Measurements from ENCODE around the gene FUT7. TPM values are rescaled to one million over a fixed set of nuclear protein-coding genes. Genes with fewer than 3 reads are reported as not detected.
A peak's percentile ranks its signal among the peaks of the same experiment; 100 is the strongest.
"Not testable (repeated sequence)": the region's sequence is repeated elsewhere in the genome, so short reads cannot be mapped to it uniquely, and the experiment has no call there.

FUT7 gene
- total and polyA plus RNA-seq, 2 donors from 2014 or later, result 0.60 TPM; not detected in 1

DNA sequence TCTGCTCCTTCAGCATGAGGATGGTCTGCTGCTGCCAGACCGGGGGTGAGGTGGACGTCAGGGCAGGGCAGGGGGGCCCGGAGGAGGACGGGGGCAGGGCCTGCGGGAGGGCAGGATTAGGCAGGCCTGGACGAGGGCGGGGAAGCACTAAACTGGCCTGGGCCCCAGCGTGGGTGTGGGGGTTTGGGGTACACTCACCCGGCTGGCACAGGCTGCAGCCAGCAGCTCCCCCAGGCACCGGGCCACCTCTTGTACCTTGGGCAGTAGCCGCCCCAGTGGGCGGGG, 32.9 kb upstream of the FUT7 start:
- Histone ChIP-seq H3K27ac (ENCODE audit: low read depth in 2 of 2, low read length in 2 of 2) (no peak overlapping the region), H3K4me3 (ENCODE audit: low read length in 3 of 3) (no peak overlapping the region), H3K36me3 (ENCODE audit: control insufficient read depth in 2 of 3, insufficient read depth in 3 of 3, low read length in 3 of 3) (no peaks in the 10 kb centered on the region), H3K9ac (ENCODE audit: low read length in 3 of 3) (no peak overlapping the region), H3K9me3 (ENCODE audit: control insufficient read depth in 2 of 3, insufficient read depth in 1 of 3, low read length in 3 of 3) (no peaks in the 10 kb centered on the region), H3K4me1 (ENCODE audit: control insufficient read depth in 2 of 3, insufficient read depth in 2 of 3, low read depth in 1 of 3, low read length in 3 of 3) (peaks cover 0 to 4% (median 0%) of the 10 kb centered on the region in 3 donors), H3K27me3 (ENCODE audit: control insufficient read depth, insufficient read depth, low read length) (no peaks in the 10 kb centered on the region)
- TF ChIP-seq, protein P1, sequence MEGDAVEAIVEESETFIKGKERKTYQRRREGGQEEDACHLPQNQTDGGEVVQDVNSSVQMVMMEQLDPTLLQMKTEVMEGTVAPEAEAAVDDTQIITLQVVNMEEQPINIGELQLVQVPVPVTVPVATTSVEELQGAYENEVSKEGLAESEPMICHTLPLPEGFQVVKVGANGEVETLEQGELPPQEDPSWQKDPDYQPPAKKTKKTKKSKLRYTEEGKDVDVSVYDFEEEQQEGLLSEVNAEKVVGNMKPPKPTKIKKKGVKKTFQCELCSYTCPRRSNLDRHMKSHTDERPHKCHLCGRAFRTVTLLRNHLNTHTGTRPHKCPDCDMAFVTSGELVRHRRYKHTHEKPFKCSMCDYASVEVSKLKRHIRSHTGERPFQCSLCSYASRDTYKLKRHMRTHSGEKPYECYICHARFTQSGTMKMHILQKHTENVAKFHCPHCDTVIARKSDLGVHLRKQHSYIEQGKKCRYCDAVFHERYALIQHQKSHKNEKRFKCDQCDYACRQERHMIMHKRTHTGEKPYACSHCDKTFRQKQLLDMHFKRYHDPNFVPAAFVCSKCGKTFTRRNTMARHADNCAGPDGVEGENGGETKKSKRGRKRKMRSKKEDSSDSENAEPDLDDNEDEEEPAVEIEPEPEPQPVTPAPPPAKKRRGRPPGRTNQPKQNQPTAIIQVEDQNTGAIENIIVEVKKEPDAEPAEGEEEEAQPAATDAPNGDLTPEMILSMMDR (IDR thresholded peaks at IDR 0.05; ENCODE audit: borderline replicate concordance, extremely low read depth, insufficient read depth), result no peak
- intact Hi-C loops (cut with DNase I), result no loop called here
- FAIRE-seq, result no peak
- DNase-seq, result no peak

DNA sequence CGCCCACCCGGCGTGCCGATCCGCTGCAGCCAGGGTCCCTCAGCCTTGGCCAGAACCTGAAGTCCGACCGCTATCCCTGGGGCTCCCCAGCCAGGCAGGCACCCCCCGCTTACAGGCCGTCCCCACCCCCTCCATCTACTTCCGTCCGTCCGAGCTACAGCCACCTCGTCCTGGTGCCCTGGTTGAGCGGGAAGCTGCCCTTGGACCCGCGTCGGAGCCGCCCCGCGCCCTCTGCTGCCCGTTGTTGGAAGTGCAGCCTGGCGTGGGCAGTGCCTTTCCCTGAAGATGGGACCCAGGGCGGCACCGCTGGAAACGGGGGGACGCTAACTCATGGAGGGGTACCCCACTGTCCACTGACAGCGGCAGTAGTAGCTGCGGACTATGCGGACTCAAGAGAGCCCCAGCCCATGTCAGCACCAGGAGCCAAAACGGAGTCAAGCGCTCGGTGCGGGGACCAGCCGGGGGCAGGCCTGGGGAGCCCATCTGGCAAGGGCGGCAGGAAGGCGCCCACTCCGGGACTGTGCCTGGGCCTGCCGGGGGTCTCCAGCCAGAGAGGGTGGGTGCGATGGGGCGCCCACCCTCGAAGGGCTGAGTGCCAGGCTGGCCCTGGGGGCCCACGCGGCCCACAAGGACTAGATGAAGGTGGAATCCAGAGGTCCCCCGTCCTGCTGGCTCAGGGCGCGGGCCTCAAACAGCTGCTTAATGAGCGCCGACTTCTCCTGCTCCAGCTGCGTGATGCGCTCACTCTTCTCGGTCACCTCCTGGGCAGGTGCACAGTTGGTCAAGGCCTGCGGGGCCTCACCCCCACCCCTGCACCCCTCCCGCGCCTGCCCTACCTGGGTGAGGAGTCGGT, 32.4 kb upstream of the FUT7 start:
- no peak overlapping the region for H3K27ac ChIP-seq (ENCODE audit: low read depth in 2 of 2, low read length in 2 of 2)
- TF ChIP-seq, protein P1 (IDR thresholded peaks at IDR 0.05; ENCODE audit: borderline replicate concordance, extremely low read depth, insufficient read depth), result peak; percentile 96
- intact Hi-C loops (cut with DNase I), result no loop called here
- no peaks in the 10 kb centered on the region for H3K9me3 ChIP-seq (ENCODE audit: control insufficient read depth in 2 of 3, insufficient read depth in 1 of 3, low read length in 3 of 3)
- no peak overlapping the region for H3K9ac ChIP-seq (ENCODE audit: low read length in 3 of 3)
- H3K27me3 ChIP-seq (ENCODE audit: control insufficient read depth, insufficient read depth, low read length), result no peaks in the 10 kb centered on the region
- FAIRE-seq (no peak), DNase-seq (peak in 2 of 5 donors; percentile 60 to 61)
- no peaks in the 10 kb centered on the region for H3K36me3 ChIP-seq (ENCODE audit: control insufficient read depth in 2 of 3, insufficient read depth in 3 of 3, low read length in 3 of 3)
- H3K4me1 ChIP-seq (ENCODE audit: control insufficient read depth in 2 of 3, insufficient read depth in 2 of 3, low read depth in 1 of 3, low read length in 3 of 3), result peaks cover 0 to 4% (median 0%) of the 10 kb centered on the region in 3 donors
- no peak overlapping the region for H3K4me3 ChIP-seq (ENCODE audit: low read length in 3 of 3)

DNA sequence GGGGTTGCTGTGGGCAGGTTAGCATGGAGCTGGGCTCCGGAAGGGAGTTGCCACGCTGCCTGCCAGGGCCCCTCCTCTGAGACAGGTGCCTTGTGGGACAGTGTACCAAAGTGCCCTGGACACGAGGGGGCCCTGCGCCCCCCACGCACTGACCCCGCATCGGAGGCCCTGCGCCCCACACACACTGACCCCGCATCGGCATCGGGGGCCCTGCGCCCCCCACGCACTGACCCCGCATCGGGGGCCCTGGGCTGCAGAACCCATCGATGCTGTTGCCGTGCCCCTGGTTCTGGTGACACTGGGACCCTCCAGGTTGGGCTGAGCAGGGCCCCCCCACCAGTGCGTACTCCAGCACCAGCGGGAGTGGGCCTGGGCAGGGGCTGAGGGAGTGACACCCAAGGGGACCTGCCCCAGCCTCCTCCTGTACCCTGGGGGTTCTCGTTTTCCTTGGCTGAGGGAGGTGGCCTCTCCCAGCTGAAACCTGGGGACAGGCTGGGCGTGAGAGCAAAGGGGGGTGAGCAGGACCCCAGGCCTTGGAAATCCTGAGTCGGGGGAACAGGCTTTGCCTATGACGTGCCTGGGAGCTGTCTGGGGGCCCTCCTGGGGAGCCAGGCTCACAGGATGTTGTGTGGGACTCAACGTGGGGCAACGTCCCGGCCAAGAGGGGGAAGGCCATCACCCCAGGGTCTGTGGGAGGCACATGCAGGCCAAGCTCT, 31.6 kb upstream of the FUT7 start:
- no peak overlapping the region for H3K4me3 ChIP-seq (ENCODE audit: low read length in 3 of 3)
- no peak for DNase-seq
- no peaks in the 10 kb centered on the region for H3K27me3 ChIP-seq (ENCODE audit: control insufficient read depth, insufficient read depth, low read length)
- no peak overlapping the region for H3K9ac ChIP-seq (ENCODE audit: low read length in 3 of 3)
- no peaks in the 10 kb centered on the region for H3K36me3 ChIP-seq (ENCODE audit: control insufficient read depth in 2 of 3, insufficient read depth in 3 of 3, low read length in 3 of 3)
- intact Hi-C loops (cut with DNase I), result no loop called here
- FAIRE-seq, result no peak
- peaks cover 0 to 4% (median 0%) of the 10 kb centered on the region in 3 donors for H3K4me1 ChIP-seq (ENCODE audit: control insufficient read depth in 2 of 3, insufficient read depth in 2 of 3, low read depth in 1 of 3, low read length in 3 of 3)
- H3K9me3 ChIP-seq (ENCODE audit: control insufficient read depth in 2 of 3, insufficient read depth in 1 of 3, low read length in 3 of 3), result no peaks in the 10 kb centered on the region
- H3K27ac ChIP-seq (ENCODE audit: low read depth in 2 of 2, low read length in 2 of 2), result no peak overlapping the region
- TF ChIP-seq, protein P1 (IDR thresholded peaks at IDR 0.05; ENCODE audit: borderline replicate concordance, extremely low read depth, insufficient read depth), result no peak

DNA sequence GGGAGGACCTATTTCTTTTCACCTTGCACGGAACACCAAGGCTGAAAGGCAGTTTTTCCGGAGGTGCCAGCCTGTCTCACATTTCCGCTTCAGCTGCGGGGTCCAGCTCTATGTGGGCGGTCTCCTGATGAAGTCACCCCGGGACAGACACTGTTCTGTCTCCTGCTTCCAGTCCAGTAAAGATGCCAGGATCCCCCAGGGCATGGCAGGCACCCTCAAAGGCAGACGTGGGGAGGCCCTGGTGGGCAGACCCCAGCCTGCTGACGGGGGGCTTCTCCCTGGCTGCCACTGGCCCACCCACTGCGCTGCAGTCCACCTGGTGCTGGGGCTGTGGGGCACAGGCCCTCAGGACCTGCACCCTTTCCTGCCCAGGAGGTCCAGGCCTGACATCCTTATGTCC, 30.9 kb upstream of the FUT7 start:
- H3K9me3 ChIP-seq (ENCODE audit: control insufficient read depth in 2 of 3, insufficient read depth in 1 of 3, low read length in 3 of 3); H3K4me3 ChIP-seq (ENCODE audit: low read length in 3 of 3); FAIRE-seq; DNase-seq; H3K36me3 ChIP-seq (ENCODE audit: control insufficient read depth in 2 of 3, insufficient read depth in 3 of 3, low read length in 3 of 3); H3K9ac ChIP-seq (ENCODE audit: low read length in 3 of 3); intact Hi-C loops (cut with DNase I); H3K27ac ChIP-seq (ENCODE audit: low read depth in 2 of 2, low read length in 2 of 2); H3K27me3 ChIP-seq (ENCODE audit: control insufficient read depth, insufficient read depth, low read length); H3K4me1 ChIP-seq (ENCODE audit: control insufficient read depth in 2 of 3, insufficient read depth in 2 of 3, low read depth in 1 of 3, low read length in 3 of 3): not testable (repeated sequence)
